Neural crest cell (in vitro differentiated cells): ENCODE results near the gene CIPC. TPM values are rescaled to one million over a fixed set of nuclear protein-coding genes. Genes with fewer than 3 reads are reported as not detected.

Experiments
- DNase-seq: peaks from one replicate; pipeline ENCODE4 v3.0.0; 2021; ENCODE audit warnings: low read depth, mixed read lengths, low spot score
- H3K27ac Mint-ChIP-seq: one replicate; pipeline ENCODE4 v1.8.0; 2021; ENCODE audit warnings: mild to moderate bottlenecking, mixed read lengths; ENCODE audit not compliant: unreplicated experiment
- H3K27me3 Mint-ChIP-seq: 2 replicates; pipeline ENCODE4 v1.8.0; 2021; ENCODE audit warnings: low read depth, mild to moderate bottlenecking, mixed read lengths
- H3K36me3 Mint-ChIP-seq: 2 replicates; pipeline ENCODE4 v1.8.0; 2021; ENCODE audit warnings: low read depth, mild to moderate bottlenecking, mixed read lengths
- H3K4me1 Mint-ChIP-seq: 2 replicates; pipeline ENCODE4 v1.8.0; 2021; ENCODE audit warnings: mixed read lengths
- H3K4me3 Mint-ChIP-seq: one replicate; pipeline ENCODE4 v1.8.0; 2021; ENCODE audit warnings: mild to moderate bottlenecking, mixed read lengths
- H3K9me3 Mint-ChIP-seq: 2 replicates; pipeline ENCODE4 v1.8.0; 2021; ENCODE audit warnings: mixed read lengths
- total RNA-seq: library from RNA; stranded (reverse); gene quantifications from 2 replicates; pipeline ENCODE4 v1.2.1, GENCODE V29; 2021
- TF ChIP-seq, protein P1 (sequence below): fragments of 200-600 bp; sonication (generic); conservative IDR thresholded peaks from 2 replicates; pipeline ENCODE4 v1.5.0; 2021; ENCODE audit warnings: antibody characterized with exemption, mild to moderate bottlenecking

The CIPC gene
- total RNA-seq, 1 donor from 2014 or later: 28.7 TPM

- H3K4me3 Mint-ChIP-seq: no peak overlapping the region
- TF ChIP-seq, protein P1, sequence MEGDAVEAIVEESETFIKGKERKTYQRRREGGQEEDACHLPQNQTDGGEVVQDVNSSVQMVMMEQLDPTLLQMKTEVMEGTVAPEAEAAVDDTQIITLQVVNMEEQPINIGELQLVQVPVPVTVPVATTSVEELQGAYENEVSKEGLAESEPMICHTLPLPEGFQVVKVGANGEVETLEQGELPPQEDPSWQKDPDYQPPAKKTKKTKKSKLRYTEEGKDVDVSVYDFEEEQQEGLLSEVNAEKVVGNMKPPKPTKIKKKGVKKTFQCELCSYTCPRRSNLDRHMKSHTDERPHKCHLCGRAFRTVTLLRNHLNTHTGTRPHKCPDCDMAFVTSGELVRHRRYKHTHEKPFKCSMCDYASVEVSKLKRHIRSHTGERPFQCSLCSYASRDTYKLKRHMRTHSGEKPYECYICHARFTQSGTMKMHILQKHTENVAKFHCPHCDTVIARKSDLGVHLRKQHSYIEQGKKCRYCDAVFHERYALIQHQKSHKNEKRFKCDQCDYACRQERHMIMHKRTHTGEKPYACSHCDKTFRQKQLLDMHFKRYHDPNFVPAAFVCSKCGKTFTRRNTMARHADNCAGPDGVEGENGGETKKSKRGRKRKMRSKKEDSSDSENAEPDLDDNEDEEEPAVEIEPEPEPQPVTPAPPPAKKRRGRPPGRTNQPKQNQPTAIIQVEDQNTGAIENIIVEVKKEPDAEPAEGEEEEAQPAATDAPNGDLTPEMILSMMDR: peak; percentile 94
- DNase-seq: peak; percentile 59
- no peaks in the 10 kb centered on the region for H3K36me3 Mint-ChIP-seq
- peaks cover 38% of the 10 kb centered on the region for H3K4me1 Mint-ChIP-seq
- no peaks in the 10 kb centered on the region for H3K9me3 Mint-ChIP-seq
- no peak overlapping the region for H3K27ac Mint-ChIP-seq
- H3K27me3 Mint-ChIP-seq: no peaks in the 10 kb centered on the region
Measured at GRCh38 chr14:77067632-77068516, 30.2 kb upstream of the CIPC start.

- Mint-ChIP-seq H3K27ac (no peak overlapping the region), H3K27me3 (no peaks in the 10 kb centered on the region), H3K4me1 (peaks cover 34% of the 10 kb centered on the region), H3K36me3 (no peaks in the 10 kb centered on the region), H3K4me3 (no peak overlapping the region), H3K9me3 (no peaks in the 10 kb centered on the region)
- TF ChIP-seq, protein P1: peak; percentile 16
- no peak for DNase-seq
Measured at GRCh38 chr14:77068517-77069200, 29.4 kb upstream of the CIPC start.

- no peaks in the 10 kb centered on the region for H3K36me3 Mint-ChIP-seq
- H3K4me1 Mint-ChIP-seq: peaks cover 32% of the 10 kb centered on the region
- no peaks in the 10 kb centered on the region for H3K27me3 Mint-ChIP-seq
- no peaks in the 10 kb centered on the region for H3K9me3 Mint-ChIP-seq
- no peak overlapping the region for H3K4me3 Mint-ChIP-seq
- H3K27ac Mint-ChIP-seq: no peak overlapping the region
- TF ChIP-seq, protein P1: no peak
- DNase-seq: no peak
Measured at GRCh38 chr14:77069551-77069950, 28.5 kb upstream of the CIPC start.

DNA sequence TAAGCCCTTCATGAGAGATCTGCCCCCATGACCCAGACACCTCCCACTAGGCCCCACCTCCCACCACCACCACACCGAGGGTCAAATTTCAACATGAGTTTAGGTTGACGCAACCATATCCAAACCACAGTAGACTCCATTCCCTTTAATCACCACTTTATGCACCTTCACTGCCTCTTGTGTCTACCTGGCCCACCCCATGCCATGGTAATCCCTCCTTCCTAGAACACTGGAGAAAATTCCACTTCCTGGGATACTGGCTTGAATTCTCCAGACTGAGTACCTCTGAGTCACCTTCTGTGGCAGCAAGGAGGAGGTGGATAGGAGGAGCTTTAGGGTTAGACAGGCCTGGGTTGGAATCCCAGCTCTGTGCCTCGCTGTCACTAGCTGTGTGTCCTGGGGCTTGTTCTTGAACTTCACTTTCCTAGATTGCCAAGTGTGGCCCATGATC lies 26.1 kb upstream of the CIPC start:
- TF ChIP-seq, protein P1: no peak
- H3K9me3 Mint-ChIP-seq: no peaks in the 10 kb centered on the region
- no peak overlapping the region for H3K4me3 Mint-ChIP-seq
- no peak overlapping the region for H3K27ac Mint-ChIP-seq
- no peak for DNase-seq
- H3K27me3 Mint-ChIP-seq: no peaks in the 10 kb centered on the region
- H3K4me1 Mint-ChIP-seq: peaks cover 42% of the 10 kb centered on the region
- no peaks in the 10 kb centered on the region for H3K36me3 Mint-ChIP-seq

DNA sequence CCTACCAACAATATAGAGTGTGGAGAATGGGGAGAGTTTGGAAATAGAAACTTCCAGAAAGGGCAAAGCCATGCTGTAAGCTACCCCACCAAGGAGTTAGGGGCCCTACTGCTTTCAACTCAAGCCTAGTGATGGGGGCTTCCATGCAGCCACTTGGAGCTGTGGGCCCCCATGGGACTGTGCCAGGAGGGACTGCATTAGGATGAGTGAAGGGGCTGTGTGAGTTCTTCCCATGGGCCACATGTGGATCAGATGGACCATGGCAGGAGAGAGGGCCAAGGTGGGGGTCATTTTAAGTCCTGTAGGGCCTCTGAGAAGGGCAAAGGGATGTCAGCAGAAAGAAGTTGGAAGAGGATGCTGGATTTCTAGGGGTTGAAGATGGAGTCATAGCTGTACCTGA lies 23.1 kb upstream of the CIPC start:
- Mint-ChIP-seq H3K9me3 (peaks cover 4% of the 10 kb centered on the region), H3K4me3 (peak overlapping the region; percentile 73), H3K36me3 (no peaks in the 10 kb centered on the region), H3K27ac (peak overlapping the region; percentile 91), H3K4me1 (peaks cover 48% of the 10 kb centered on the region), H3K27me3 (no peaks in the 10 kb centered on the region)
- TF ChIP-seq, protein P1: no peak
- DNase-seq: no peak
